Activated CD4-positive, alpha-beta memory T cell treated with anti-CD3 and anti-CD28 coated beads, Interleukin-2, amount 10 ng/mL, durations not matched to agents 7 days and 5 days (primary cell): ENCODE results near the gene PCDHGB6. TPM values are rescaled to one million over a fixed set of nuclear protein-coding genes. Genes with fewer than 3 reads are reported as not detected.
"Not testable (repeated sequence)": the region's sequence is repeated elsewhere in the genome, so short reads cannot be mapped to it uniquely, and the experiment has no call there.

Experiments
- CTCF ChIA-PET: fragments of 350-600 bp; sonication (Branson Sonifier 250); formaldehyde crosslinking; loops from one replicate; lab custom pipeline; 2021; ENCODE audit warnings: antibody characterized with exemption, inconsistent platforms; lab: Charles Lee
- POLR2A ChIA-PET: fragments of 350-600 bp; sonication (Branson Sonifier 250); formaldehyde crosslinking; loops from one replicate; lab custom pipeline; 2021; ENCODE audit warnings: antibody characterized with exemption; lab: Charles Lee
- DNase-seq: peaks from one replicate; pipeline ENCODE4 v3.0.0-alpha.2; 2020
- H3K27ac Mint-ChIP-seq: one replicate; pipeline ENCODE4 v1.8.0; 2021; ENCODE audit warnings: mild to moderate bottlenecking, mixed read lengths
- H3K27me3 Mint-ChIP-seq: one replicate; pipeline ENCODE4 v1.8.0; 2021; ENCODE audit warnings: mixed read lengths
- H3K36me3 Mint-ChIP-seq: one replicate; pipeline ENCODE4 v1.8.0; 2021; ENCODE audit warnings: low read depth, mixed read lengths
- H3K4me1 Mint-ChIP-seq: one replicate; pipeline ENCODE4 v1.8.0; 2021; ENCODE audit warnings: mixed read lengths
- H3K4me3 Mint-ChIP-seq: one replicate; pipeline ENCODE4 v1.8.0; 2021; ENCODE audit warnings: mild to moderate bottlenecking, mixed read lengths
- H3K9me3 Mint-ChIP-seq: one replicate; pipeline ENCODE4 v1.8.0; 2021; ENCODE audit warnings: mixed read lengths
- total RNA-seq, 2 experiments: library from RNA; stranded (reverse); gene quantifications; one replicate each; pipeline ENCODE4 v1.2.3, GENCODE V29; 2021

Gene PCDHGB6
- total RNA-seq, 2 experiments from 2014 or later: not detected

DNA sequence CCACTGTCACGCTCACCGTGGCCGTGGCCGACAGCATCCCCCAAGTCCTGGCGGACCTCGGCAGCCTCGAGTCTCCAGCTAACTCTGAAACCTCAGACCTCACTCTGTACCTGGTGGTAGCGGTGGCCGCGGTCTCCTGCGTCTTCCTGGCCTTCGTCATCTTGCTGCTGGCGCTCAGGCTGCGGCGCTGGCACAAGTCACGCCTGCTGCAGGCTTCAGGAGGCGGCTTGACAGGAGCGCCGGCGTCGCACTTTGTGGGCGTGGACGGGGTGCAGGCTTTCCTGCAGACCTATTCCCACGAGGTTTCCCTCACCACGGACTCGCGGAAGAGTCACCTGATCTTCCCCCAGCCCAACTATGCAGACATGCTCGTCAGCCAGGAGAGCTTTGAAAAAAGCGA, 24.9 kb downstream of the PCDHGB6 start:
- H3K4me1 Mint-ChIP-seq, POLR2A ChIA-PET, H3K27ac Mint-ChIP-seq, H3K4me3 Mint-ChIP-seq, DNase-seq: not testable (repeated sequence)
- CTCF ChIA-PET: interaction anchor here (0.7 kb wide), 1 partner anchor 38 kb away, joined by 3 read pairs; no protein-coding TSS in a partner anchor
- Mint-ChIP-seq H3K9me3 (peaks cover 13% of the 10 kb centered on the region), H3K27me3 (peaks cover 33% of the 10 kb centered on the region), H3K36me3 (peaks cover 13% of the 10 kb centered on the region)

DNA sequence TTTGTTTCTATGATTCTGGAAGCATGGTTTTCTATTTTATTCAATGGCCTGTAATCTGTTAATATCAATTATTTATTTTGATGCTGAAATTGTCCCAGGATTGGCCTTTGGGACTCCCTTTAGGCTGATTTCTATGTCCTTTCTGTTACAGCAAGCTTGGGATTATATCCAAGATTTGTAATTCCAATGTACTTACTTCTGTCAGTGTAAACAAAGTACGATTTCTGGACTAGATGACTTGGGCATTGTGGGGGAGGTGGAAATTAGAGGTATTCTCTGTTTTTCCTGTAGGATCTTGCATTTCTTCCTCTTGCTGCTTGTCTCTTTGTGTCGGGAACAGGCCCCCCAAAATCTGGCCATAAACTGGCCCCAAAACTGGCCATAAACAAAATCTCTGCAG, 26.2 kb downstream of the PCDHGB6 start:
- Mint-ChIP-seq H3K27ac (no peak overlapping the region), H3K27me3 (peaks cover 28% of the 10 kb centered on the region), H3K9me3 (peaks cover 9% of the 10 kb centered on the region), H3K36me3 (peaks cover 13% of the 10 kb centered on the region), H3K4me1 (peaks cover 6% of the 10 kb centered on the region), H3K4me3 (no peak overlapping the region)
- no peak for DNase-seq
- ChIA-PET POLR2A (no interaction called here), CTCF (no interaction called here)

DNA sequence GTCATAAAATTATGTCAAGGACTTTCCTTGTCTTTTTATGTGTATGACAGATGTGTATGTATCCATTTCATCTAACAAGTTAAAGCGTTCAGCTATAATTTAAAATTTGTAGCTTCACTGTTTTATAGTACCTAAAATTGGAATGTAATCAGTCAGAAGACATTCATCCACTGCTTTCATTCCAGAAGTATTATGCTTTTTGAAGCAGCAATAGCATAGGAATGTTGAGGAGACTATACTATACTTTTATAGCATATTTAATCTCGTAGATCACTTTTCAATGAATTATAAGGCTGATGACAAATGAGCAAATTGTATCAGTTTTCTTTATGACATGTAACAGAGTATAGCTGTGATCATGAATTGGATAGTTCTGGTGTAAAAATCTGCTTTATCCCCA, 29.4 kb downstream of the PCDHGB6 start:
- Mint-ChIP-seq H3K27ac (no peak overlapping the region), H3K4me1 (no peaks in the 10 kb centered on the region), H3K4me3 (no peak overlapping the region), H3K9me3 (peaks cover 4% of the 10 kb centered on the region), H3K36me3 (no peaks in the 10 kb centered on the region), H3K27me3 (peaks cover 11% of the 10 kb centered on the region)
- DNase-seq: no peak
- POLR2A ChIA-PET: no interaction called here
- CTCF ChIA-PET: interaction anchor here (1.3 kb wide), 1 partner anchor 9 kb away, joined by 4 read pairs; no protein-coding TSS in a partner anchor

DNA sequence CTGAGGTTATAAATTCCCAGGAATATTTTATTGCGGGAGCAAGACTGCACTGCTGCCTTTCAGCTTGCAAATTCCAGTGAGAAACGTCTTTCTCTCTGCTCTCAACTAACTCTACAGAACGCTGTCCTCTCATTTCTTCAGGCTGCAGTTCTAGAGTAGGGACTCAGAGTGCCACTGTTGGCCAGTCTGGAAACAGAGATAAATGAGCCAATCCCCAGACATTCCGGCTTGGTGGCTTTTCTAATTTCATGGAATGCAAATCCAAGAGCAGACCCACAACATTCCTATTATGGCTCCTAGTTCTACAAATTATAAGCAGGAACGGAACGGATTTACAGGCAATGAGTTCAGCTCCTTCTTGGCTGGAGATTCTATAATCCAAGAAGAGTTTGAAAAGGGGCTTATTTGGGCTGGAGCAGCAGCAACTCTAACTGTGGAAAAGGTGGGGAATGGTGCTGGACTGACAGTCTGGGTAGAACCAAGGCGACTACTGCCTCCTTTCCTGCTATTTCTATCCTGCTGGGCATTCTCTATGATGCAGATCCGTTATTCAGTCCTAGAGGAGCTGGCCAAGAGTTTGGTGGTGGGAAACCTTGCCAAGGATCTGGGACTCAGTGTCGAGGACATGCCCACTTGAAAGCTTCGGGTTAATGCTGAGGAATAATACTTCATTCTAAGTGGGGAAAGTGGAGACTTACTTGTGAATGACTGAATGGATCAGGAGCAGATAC, 31.8 kb downstream of the PCDHGB6 start:
- H3K36me3 Mint-ChIP-seq: no peaks in the 10 kb centered on the region
- CTCF ChIA-PET: no interaction called here
- POLR2A ChIA-PET: interaction anchor here (0.9 to 1.0 kb wide), 2 partner anchors 10 to 12 kb away, joined by 3 read pairs; partner anchors contain the start of gene PCDHGA12
- H3K4me3 Mint-ChIP-seq: no peak overlapping the region
- no peak for DNase-seq
- H3K27me3 Mint-ChIP-seq: peaks cover 8% of the 10 kb centered on the region
- H3K27ac Mint-ChIP-seq: no peak overlapping the region
- no peaks in the 10 kb centered on the region for H3K4me1 Mint-ChIP-seq
- peaks cover 2% of the 10 kb centered on the region for H3K9me3 Mint-ChIP-seq

DNA sequence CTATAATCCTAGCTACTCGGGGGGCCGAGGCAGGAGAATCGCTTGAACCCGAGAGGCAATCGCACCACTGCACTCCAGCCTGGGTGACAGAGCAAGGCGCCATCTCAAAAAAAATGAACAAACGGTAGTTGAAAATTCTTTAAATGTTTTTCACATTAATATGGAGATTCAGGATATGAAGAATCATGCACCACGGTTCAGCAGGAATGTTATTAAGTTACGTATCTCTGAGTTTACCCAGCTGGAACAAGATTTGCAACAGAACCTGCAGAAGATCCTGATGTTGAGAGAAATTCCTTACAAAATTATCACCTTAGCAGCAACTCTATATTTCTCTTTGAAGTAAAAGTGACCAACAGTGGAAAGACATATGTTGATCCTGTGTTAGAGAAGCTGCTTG, 32.5 kb downstream of the PCDHGB6 start:
- ChIA-PET CTCF (no interaction called here), POLR2A (no interaction called here)
- Mint-ChIP-seq H3K27me3 (peaks cover 10% of the 10 kb centered on the region), H3K27ac (no peak overlapping the region), H3K9me3 (peaks cover 2% of the 10 kb centered on the region), H3K4me1 (no peaks in the 10 kb centered on the region), H3K36me3 (no peaks in the 10 kb centered on the region), H3K4me3 (no peak overlapping the region)
- no peak for DNase-seq

DNA sequence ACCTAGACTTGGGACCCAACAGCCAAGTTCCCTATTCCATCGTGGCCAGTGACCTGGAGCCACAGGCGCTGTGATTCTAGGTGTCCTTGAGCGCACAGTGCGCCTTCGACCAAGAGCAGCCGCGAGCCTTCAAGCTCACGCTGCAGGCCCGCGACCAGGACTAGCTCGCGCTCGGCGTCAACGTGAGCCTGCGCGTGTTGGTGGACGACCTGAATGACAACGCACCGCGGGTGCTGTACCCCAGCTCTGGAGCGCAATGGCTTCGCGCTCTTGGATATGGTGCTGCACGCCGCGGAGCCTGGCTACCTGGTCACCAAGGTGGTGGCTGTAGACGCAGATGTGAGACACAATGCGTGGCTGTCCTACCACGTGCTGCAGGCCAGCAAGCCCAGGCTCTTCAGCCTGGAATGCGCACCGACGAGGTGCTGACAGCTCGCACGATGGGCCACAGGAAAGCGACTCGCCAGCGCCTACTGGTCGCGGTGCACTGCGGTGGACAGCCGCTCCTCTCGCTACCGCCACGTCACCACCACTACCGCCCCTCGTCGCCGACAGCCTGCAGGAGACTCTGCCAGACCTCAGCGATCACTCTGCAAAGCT, 33.9 kb downstream of the PCDHGB6 start:
- Mint-ChIP-seq H3K4me3 (no peak overlapping the region), H3K27me3 (peaks cover 8% of the 10 kb centered on the region), H3K27ac (no peak overlapping the region), H3K4me1 (no peaks in the 10 kb centered on the region), H3K36me3 (no peaks in the 10 kb centered on the region), H3K9me3 (peaks cover 2% of the 10 kb centered on the region)
- POLR2A ChIA-PET: no interaction called here
- DNase-seq: no peak
- CTCF ChIA-PET: no interaction called here

Other genes starting within 250 kb of the PCDHGB6 start
- gene PCDHB7, start 235.4 kb upstream of the PCDHGB6 start, total RNA-seq: not detected
- not detected for gene PCDHB8, start 230.2 kb upstream of the PCDHGB6 start, total RNA-seq
- not detected for gene PCDHB16, start 225.6 kb upstream of the PCDHGB6 start, total RNA-seq
- not detected for gene PCDHB9, start 220.9 kb upstream of the PCDHGB6 start, total RNA-seq
- gene PCDHB10, start 215.7 kb upstream of the PCDHGB6 start, total RNA-seq: not detected
- not detected for gene PCDHB11, start 208.4 kb upstream of the PCDHGB6 start, total RNA-seq
- gene PCDHB12, start 199.3 kb upstream of the PCDHGB6 start, total RNA-seq: not detected
- gene PCDHB13, start 194.1 kb upstream of the PCDHGB6 start, total RNA-seq: not detected
- not detected for gene PCDHB14, start 184.7 kb upstream of the PCDHGB6 start, total RNA-seq
- gene PCDHB15, start 162.6 kb upstream of the PCDHGB6 start, total RNA-seq: not detected
- under 1 TPM; 0.38 to 0.50 TPM for gene SLC25A2, start 104.0 kb upstream of the PCDHGB6 start, total RNA-seq
- gene TAF7, start 87.2 kb upstream of the PCDHGB6 start, total RNA-seq: 10 to 100 TPM; 74.3 to 75.1 TPM
- under 1 TPM in 1 of 2 experiments, not detected in 1; 0.05 TPM for gene PCDHGA1, start 77.5 kb upstream of the PCDHGB6 start, total RNA-seq
- under 1 TPM in 1 of 2 experiments, not detected in 1; 0.05 TPM for gene PCDHGA2, start 69.3 kb upstream of the PCDHGB6 start, total RNA-seq
- gene PCDHGA3, start 64.2 kb upstream of the PCDHGB6 start, total RNA-seq: not detected
- gene PCDHGB1, start 57.9 kb upstream of the PCDHGB6 start, total RNA-seq: under 1 TPM in 1 of 2 experiments, not detected in 1; 0.13 TPM
- gene PCDHGA4, start 53.0 kb upstream of the PCDHGB6 start, total RNA-seq: under 1 TPM; 0.08 to 0.10 TPM
- under 1 TPM; 0.18 to 0.23 TPM for gene PCDHGB2, start 48.0 kb upstream of the PCDHGB6 start, total RNA-seq
- gene PCDHGA5, start 43.9 kb upstream of the PCDHGB6 start, total RNA-seq: not detected
- under 1 TPM; 0.10 to 0.25 TPM for gene PCDHGB3, start 37.8 kb upstream of the PCDHGB6 start, total RNA-seq
- under 1 TPM; 0.10 TPM for gene PCDHGA6, start 34.1 kb upstream of the PCDHGB6 start, total RNA-seq
- gene PCDHGA7, start 25.3 kb upstream of the PCDHGB6 start, total RNA-seq: under 1 TPM in 1 of 2 experiments, not detected in 1; 0.08 TPM
- gene PCDHGB4, start 20.3 kb upstream of the PCDHGB6 start, total RNA-seq: not detected
- not detected for gene PCDHGA8, start 15.4 kb upstream of the PCDHGB6 start, total RNA-seq
- not detected for gene PCDHGB5, start 10.1 kb upstream of the PCDHGB6 start, total RNA-seq
- gene PCDHGA9, start 5.2 kb upstream of the PCDHGB6 start, total RNA-seq: not detected
- gene PCDHGA10, start 5.0 kb downstream of the PCDHGB6 start, total RNA-seq: under 1 TPM in 1 of 2 experiments, not detected in 1; 0.05 TPM
- gene PCDHGB7, start 9.7 kb downstream of the PCDHGB6 start, total RNA-seq: under 1 TPM in 1 of 2 experiments, not detected in 1; 0.08 TPM
- gene PCDHGA11, start 13.0 kb downstream of the PCDHGB6 start, total RNA-seq: not detected
- not detected for gene PCDHGA12, start 22.5 kb downstream of the PCDHGB6 start, total RNA-seq
- gene PCDHGC3, start 67.9 kb downstream of the PCDHGB6 start, total RNA-seq: not detected
- not detected for gene PCDHGC4, start 77.0 kb downstream of the PCDHGB6 start, total RNA-seq
- not detected for gene PCDHGC5, start 81.1 kb downstream of the PCDHGB6 start, total RNA-seq
- gene DIAPH1, start 211.0 kb downstream of the PCDHGB6 start, total RNA-seq: 100 to 1,000 TPM; 317 to 323 TPM
- 10 to 100 TPM; 72.0 to 77.9 TPM for gene HDAC3, start 228.8 kb downstream of the PCDHGB6 start, total RNA-seq
- 10 to 100 TPM; 18.8 to 19.4 TPM for gene RELL2, start 229.0 kb downstream of the PCDHGB6 start, total RNA-seq
- 10 to 100 TPM; 69.8 to 71.8 TPM for gene FCHSD1, start 243.4 kb downstream of the PCDHGB6 start, total RNA-seq